CMK (cell line): Measurements from ENCODE around the gene CLEC19A.

Experiments used
- DNase-seq: peaks from one replicate; pipeline ENCODE4 v3.0.0-alpha.2; 2010; ENCODE audit warnings: low read depth

CLEC19A gene

DNA sequence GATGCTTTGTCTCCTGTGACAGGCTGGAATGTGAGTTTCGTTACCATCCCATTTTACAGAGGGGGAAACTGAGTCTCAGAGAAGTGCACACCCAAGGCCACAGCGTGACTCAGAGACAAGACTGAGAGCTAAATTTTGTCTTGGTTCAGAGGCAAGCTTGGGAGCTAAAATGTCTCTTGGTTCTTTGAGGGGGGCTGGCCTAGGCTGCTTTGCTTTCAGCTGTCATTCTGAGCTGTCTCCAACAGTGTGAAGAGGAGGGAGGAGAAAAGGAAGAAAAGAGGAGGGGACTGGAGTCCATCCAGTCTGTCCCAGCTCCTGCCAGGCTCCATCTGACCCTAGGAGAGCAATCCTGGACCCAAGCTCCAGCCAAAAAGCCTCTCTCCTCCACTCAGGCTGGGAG is at the start of gene CLEC19A:
Gene CLEC19A (plus strand): TSS at position 301 of the 400 bp plus-strand sequence. CDS start 121 bp downstream, outside the sequence.
- no peak for DNase-seq

DNA sequence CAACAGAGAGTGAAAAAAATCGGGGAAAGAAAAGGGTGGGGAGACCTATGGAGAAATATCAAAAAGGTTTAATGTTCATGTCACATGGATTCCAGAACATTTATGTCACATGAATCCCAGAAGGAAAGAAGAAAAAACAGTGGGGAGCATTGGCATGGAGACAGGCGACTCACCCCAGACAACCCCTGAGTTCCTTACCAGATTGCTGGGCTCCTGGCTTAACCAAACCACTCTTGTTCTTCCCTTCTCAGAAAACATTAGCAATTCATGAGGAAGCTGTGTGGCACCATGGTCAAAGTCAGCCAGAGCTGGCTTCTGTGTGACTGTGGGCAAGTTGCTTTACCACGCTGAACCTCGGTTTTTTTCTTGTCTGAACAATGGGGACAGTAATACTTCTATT is 49.6 kb upstream of the CLEC19A start:
- DNase-seq = no peak

DNA sequence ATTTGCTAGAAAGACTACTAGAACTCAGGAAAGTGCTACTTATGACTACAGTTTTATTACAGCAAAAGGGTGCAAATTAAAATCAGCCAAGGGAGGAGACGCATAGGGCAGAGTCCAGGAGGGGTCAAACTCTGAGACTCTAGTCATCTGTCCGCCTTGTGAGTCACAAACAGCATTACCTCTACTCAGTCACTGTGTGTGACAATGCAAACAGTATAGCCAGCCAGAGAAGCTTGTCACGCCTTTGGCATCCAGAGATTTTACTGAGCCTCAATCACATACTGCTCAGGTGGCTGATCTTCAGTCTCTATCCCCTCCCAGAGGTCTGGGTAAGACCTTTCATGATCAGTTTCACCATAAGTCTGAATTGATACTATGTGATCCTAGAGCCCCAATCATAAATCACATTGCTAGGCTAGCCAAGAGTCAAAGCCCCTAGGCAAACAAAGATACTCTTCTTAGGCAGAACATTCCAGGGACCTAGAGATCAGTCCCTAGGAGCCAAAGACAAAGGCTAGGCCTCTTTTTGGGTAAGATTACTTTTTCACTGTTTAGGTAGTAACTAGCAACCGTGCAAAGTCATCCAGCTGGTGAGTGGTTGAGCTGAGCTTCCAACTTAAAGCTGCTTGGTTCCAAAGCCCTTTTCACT is 48.8 kb upstream of the CLEC19A start:
- DNase-seq = no peak

DNA sequence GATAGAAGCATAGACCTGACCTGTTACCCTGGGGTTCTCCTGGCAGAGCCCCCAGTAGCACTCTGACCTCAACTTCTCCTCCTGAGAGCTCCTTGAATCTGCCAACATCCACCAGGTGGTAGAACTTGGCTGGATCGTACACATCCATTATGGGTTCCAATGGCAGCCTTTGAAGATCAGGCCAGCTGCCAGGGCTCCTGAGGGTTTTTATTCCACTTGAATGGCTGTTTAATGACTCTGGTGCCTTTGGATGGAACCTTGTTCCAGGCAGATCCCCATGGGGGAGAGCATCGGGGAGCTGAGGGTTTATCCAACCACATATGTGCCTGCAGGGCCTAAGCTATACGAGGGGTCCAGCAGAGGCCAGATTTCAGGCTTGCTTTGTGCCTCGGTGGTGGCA is 47.1 kb upstream of the CLEC19A start:
- no peak for DNase-seq

DNA sequence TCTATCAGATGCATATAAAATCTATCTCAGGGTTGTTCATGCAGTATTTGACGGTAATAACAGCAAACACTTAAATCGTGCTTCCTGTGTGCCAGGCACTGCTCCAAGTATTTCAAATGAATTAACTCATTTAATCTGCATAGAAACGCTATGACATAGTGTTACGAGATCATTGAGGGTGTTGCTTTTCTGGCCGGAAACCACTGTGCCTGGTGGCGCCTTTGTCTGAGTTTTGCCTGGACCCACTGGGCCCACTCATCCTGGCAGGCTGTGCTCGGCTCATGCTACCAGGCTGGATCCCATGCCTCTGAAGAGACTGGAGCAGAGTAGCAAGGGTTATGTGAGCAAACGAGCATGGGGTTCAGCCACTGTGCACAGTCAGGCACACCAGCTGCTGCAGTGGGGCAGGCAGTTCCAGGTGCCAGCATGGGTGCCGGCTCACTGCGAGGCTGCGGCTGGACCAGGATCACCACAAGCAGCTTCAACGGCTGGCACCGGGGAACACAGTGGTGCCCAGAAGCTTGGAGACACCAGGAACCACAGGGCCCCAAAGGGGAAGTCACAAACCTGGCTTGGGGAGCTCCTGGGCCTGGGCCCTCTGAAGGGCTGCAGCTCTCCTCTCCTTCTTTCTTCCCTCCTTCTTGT is 45.9 kb upstream of the CLEC19A start:
- DNase-seq = no peak

DNA sequence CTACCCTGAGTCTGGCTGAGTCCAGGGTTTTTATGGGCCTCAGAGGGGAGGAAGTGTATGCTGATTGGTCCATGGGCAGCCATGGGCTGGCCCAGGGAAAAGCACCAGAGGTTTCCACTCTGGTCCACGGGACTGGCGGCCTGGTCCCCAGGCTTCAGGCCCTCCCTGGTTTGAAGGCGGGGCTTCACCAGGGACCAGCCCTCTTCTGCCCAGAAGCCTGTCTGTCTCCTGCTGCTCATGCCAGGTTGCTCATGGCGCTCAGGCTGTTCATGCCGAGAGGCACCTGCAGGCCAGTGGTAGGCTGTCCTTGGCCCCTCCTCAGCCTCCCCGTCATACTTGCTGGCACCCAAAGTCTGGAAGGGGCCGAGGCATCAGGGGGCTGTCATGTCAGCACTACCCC is 45.0 kb upstream of the CLEC19A start:
- DNase-seq = no peak

DNA sequence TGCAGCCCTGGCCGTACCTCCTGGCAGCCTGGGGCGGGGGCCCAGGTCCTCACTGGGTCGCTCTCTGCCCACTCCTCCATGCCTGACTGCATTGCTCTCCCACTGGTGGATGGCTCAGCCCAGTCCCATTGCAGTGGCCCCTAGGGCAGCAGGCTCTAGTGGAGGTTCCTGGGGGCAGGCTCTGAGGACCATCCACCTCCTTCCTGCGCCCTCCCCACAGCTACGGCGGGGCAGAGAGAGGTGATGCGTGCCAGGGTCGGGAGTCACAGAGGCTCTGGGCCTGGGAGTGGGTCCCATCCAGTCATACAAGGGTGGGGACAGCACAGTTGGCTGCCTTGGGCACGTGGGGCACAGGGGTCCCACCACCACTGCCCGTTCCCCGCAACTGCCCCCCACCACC is 44.0 kb upstream of the CLEC19A start:
- no peak for DNase-seq

DNA sequence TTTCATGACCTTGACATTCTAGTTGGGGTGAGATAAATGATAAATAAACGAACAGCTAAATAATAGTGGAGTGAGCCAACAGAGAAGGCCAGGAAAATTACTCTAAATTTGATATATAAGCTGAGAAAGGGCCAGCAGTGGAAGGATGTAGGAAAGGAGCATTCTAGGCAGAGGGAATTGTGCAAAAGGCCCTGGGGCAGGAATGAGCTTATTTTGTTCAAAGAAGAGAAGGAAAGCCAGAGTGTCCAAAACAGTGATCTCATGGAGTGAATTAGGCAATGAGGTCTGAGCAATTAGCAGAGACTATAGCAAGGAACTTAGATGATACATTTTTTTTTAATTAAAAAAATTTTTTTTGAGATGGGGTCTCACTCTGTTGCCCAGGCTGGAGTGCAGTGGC is 43.3 kb upstream of the CLEC19A start:
- DNase-seq = no peak

DNA sequence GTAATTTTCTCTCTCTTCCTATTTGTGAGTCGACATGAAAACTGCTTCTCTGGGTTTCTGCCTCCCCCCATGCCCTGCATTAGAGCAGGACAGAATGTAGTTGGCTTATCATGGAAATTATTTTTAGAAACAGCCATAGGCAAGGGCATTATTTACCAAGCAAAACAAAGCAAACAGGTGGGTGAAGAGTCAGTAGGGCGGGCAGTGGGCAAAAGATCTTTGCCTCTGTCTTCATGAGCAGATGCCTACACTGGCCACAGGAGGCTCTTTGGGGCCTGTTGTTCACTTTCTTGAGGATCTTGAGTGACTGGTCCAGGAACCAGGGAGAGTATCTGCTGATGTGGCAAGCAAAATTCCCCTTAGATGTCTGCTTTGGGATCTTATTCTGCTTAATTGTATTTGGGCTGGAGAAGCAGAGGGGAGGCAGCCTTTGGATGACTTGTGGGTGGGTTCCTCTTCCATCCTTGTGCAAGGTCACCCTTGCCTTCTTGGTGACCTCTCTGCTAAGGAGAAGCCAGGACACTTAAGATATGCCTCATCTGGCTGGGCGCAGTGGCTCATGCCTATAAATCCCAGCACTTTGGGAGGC is 42.5 kb upstream of the CLEC19A start:
- DNase-seq = no peak

DNA sequence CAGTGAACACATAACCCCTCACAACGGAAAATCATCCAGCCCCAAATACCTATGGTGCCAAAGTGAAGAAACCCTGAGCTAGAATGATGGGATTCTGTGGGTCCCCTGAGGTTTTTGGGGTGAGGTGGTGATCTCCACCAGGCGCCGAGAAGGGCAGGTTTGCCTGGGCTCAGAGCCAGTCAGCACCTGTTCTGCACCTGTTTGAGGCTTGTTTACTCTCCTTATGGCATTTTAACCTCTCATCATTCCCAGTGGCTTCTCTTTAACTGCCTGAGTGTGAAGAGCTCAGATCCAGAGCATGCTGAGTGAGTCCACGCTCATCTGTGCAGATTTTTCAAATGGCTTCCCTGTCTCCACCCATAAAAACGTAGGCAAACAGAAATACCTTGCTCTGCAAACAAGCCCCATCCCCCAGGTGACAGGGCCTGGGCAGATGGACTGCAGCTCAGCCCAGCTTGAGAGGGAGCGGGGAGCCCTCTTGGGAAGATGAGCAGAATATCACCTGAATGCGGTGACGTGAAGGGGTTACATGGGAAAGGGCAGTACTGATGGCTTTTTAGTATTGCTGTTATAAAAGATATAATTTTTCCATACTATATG is 40.1 kb upstream of the CLEC19A start:
- no peak for DNase-seq

DNA sequence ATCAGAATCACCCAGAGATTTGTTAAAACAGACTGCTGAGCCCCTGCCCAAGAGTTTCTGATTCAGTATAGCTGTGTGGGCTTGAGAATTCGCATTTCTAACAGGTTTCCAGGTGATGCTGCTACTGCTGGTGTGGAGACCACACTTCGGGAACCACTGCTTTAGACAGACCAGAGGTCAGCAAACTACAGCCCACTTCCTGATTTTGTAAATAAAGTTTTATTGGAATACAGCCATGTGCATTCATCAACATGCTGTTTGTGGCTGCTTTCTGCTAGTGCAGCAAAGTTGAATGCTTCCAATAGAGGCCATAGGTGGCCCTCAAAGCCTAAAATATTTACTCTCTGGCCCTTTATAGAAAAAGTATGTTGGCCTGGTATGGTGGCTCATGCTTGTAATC is 32.6 kb upstream of the CLEC19A start:
- no peak for DNase-seq

DNA sequence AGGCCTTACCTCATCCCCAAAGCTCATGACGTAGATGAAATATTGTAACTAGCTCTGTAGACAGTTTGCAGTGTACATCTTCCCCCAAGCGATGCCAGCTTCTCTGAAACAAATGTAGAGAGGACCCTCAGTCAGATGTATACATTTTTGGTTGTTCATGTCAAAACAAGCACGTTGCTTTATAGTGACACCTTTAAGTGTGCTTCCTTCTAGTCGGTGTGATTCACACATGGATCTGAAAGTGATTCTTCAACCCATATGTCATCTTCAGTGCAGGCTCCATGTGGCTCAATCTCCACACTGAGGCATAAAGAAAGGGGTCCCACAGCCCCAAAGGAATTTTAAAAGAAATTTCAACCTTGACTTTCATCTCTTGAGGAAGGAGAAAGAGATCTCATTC is 30.9 kb upstream of the CLEC19A start:
- DNase-seq = no peak

DNA sequence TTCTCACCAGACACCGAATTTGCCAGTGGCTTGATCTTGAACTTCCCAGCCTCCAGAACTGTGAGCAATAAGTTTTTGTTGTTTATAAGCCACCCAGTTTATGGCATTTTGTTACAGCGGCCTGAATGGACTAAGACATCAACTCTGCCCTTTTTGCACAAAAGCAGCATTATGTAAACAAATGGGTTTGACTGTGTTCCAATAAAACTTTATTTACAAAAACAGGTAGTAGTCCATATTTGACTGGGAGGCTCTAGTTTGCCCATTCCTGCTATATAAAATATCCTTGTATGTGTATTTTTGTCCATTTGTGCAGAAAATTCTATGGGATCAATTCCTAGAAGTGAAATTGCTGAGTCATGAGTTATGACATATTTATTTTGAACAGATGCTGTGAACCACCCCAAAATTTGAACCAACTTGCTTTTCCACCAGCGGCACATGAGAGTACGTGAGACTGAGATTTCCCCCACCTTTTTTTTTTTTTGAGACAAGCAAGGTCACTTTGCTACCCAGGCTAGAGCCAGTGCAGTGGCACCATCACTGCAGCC is 21.3 kb upstream of the CLEC19A start:
- no peak for DNase-seq

DNA sequence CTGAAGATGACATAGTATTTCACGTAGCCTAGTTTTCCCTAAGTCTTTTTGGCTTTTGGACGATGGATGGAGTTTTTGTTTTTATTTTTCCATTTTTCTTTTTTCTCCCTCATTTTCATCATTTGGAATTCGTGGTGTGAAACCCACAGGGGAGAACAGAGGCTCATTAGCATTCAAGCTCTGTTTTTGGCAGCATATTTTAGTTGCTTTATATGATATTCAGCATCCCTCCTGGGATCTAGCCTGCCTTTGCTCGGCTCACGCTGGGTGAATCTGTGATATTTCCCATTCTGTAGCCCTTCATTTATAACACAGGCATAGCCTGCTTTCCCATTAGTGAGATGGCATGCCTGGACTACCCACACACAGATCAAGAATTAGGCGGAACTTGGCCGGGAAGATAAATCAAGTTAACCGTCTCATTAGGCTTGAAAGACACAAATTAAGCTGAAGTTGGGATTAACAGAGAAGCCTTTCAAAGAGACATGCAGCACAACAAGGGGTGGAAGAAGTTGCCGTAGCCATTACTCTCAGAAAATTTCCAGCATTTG is 20.1 kb upstream of the CLEC19A start:
- no peak for DNase-seq

DNA sequence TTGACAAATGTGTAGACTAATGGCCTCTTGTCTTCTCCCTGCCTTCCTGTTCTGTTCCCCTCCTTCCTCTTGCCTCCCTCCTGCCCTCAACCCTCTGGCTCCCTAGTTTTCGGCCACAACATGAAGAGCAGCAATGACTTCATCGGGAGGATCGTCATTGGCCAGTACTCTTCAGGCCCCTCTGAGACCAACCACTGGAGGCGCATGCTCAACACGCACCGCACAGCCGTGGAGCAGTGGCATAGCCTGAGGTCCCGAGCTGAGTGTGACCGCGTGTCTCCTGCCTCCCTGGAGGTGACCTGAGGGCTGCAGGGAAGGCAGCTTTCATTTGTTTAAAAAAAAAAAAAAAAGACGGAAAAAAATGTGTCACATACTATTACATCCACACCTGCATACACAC is 18.8 kb upstream of the CLEC19A start:
- no peak for DNase-seq

DNA sequence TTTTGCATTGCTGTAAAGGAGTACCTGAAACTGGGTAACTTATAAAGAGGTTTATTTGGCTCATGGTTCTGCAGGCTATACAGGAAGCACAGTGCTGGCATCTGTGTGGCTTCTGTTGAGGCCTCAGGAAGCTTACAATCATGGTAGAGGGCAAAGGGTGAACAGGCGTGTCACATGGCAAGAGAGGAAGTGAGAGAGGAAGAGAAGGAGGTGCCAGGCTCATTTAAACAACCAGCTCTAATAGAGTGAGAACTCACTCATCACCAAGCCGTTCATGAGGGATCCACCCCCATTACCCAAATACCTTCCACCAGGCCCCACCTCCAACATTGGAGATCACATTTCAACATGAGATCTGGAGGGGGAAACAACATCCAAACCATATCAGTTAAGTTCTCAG is 16.4 kb upstream of the CLEC19A start:
- no peak for DNase-seq

DNA sequence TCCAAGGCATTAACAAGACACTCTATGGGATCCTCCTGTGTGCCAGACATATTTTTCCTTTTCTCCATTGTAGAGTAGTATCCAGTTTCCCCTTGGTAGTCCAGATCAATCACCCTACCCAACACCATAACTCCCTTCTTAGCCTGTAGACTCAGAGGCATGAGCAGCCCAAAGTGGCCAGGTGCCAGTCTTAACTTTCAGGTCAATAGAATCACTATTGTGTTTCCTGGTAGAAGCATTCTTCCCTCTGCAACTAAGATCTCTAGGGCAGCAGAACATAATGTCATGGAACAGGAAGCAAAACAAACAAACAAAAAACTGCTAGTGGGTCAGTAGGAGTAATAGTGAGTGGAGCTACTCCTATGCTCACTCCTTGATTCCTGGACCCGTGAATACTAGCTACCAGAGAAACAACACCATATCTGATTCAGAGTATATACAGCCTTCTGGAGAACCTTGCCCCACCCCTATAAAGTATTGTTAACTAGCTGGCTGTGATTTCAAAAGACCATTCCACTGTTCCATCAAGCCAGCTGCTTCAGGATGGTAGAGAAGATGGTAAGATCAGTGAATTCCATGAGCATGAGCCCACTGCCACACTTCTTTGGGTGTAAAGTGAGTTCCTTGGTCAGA is 11.2 kb upstream of the CLEC19A start:
- DNase-seq = no peak

DNA sequence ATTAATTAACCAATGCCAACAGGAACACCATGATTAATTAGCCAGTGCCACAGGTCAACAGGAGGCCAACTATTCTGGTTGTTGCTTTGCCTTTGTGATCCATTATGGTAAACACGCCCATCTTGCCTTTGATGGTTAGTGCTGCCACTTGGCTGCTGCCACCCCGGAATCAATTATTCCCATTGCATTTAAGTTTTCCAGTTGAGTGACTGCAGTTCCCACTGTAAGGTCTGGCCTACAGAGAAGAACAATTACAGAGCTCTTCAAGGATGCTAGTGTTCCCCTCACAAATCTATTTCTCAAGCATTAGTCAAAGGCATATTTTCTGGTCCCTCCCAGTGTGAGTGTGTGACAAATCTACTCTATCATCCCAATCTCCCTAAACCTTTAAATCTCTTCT is 7.1 kb upstream of the CLEC19A start:
- DNase-seq = no peak

DNA sequence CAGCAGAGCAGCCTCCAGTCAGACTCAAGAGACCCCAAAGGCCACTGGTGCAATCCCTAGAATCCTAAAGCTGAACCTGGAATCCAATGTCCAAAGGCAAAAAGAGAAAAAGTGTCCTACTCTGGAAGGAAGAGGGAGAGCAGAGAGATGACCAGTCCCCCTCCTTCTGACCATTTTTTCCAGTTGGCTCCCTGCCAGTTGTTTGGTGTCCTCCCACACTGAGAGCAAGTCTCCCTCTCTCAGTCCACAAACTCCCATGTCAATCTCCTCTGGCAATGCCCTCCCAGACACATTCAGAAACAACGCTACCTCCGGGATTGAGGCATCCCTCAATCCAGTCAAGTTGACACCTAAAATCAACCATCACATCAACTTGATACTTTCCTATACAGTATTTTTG is 4.3 kb upstream of the CLEC19A start:
- DNase-seq = no peak

DNA sequence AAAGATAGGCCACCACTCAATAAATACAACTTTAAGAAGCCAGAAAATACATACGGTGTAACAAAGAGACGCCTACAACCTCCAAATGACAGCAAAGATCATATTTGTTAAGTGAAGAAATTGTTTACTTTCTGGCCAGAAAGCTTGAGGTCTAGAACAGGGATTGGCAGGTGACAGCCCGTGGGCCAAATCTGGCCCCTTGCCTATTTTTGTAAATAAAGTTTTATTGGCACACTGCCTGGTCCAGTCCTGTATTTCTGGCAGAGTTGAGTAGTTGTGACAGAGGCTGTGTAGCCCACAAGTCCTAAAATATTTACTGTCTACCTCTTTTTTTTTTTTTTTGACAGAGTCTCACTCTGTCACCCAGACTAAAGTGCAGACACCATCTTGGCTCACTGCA is 3.4 kb upstream of the CLEC19A start:
- DNase-seq = no peak

DNA sequence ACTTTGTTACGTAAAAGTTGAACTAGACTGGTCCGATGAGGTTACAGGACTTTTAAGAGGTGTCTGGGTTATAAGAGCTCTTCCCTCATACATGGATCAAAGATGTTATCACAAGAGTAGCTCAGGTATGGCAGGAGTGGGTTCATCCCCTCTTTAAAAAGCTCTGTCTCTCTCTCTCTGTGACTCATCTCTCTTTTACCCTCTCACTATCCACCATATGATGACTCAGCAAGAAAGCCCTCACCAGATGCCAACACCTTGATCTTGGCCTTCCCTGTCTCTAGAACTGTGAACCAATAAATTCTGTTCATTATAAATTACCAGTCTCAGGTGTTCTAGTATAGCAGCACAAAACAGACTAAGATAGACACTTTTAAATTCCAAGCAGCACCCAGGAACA is 1.9 kb upstream of the CLEC19A start:
- DNase-seq = no peak

DNA sequence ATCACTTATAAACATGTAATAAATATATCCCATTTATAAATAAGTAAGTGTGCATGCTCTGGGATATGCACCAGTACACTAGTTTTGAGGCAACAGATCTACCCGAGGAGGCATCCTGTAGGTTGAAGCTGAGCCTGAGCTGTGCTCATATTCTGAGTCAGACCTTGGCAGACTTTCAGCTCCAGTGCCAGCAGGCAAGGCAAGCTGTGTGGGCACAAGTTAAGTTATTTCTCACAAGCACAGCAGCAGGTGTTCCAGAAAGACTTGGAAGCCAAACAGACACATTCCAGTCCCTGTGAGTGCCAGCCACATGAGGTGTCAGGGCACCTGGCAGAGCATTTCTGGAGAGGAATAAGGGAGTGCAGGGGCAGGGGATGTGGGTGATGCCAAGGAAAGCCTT is 1.3 kb upstream of the CLEC19A start:
- no peak for DNase-seq
